ENCODE measurements around the gene MED13. TPM values are rescaled to one million over a fixed set of nuclear protein-coding genes. Genes with fewer than 3 reads are reported as not detected.

Gene MED13
- total and polyA plus RNA-seq, 5 donors from 2014 or later = 3.9 to 107 (median 5.9) TPM

GRCh38 chr17:61981323-61981722 lies 83.8 kb downstream of the MED13 start:
- peaks cover 77% of the 10 kb centered on the region for H3K36me3 ChIP-seq (ENCODE audit: control insufficient read depth, insufficient read depth, low read length)
- no peak overlapping the region for H3K27ac ChIP-seq (ENCODE audit: insufficient read depth, low read length, poor library complexity, severe bottlenecking)
- Mint-ChIP-seq H3K27me3 (no peaks in the 10 kb centered on the region), H3K9me3 (no peaks in the 10 kb centered on the region), H3K4me3 (no peak overlapping the region), H3K27ac (peak overlapping the region in 2 of 3 donors; percentile 8 to 45), H3K4me1 (peaks cover 18 to 24% (median 22%) of the 10 kb centered on the region in 4 donors), H3K36me3 (peaks cover 51% of the 10 kb centered on the region)
- no peaks in the 10 kb centered on the region for H3K9me3 ChIP-seq (ENCODE audit: control insufficient read depth in 2 of 2, low read length in 2 of 2)
- DNase-seq (no peak), ATAC-seq (ENCODE audit: low read depth in 2 of 2) (no peak)
- H3K4me3 ChIP-seq (ENCODE audit: low read depth, low read length) = no peak overlapping the region
- H3K27me3 ChIP-seq (ENCODE audit: control insufficient read depth, insufficient read depth, low read length) = no peaks in the 10 kb centered on the region
- no peaks in the 10 kb centered on the region for H3K4me1 ChIP-seq (ENCODE audit: control insufficient read depth, insufficient read depth, low read length, poor library complexity, severe bottlenecking)

- no peak overlapping the region for H3K27ac ChIP-seq (ENCODE audit: insufficient read depth, low read length, poor library complexity, severe bottlenecking)
- no peak for ATAC-seq (ENCODE audit: low read depth in 2 of 2)
- Mint-ChIP-seq H3K9me3 (no peaks in the 10 kb centered on the region), H3K4me1 (peaks cover 20 to 30% (median 25%) of the 10 kb centered on the region in 4 donors), H3K4me3 (peak overlapping the region in 1 of 4 donors; percentile 1), H3K27ac (peak overlapping the region in 1 of 3 donors; percentile 76), H3K27me3 (no peaks in the 10 kb centered on the region), H3K36me3 (peaks cover 50% of the 10 kb centered on the region)
- H3K4me3 ChIP-seq (ENCODE audit: low read depth, low read length) = no peak overlapping the region
- no peaks in the 10 kb centered on the region for H3K9me3 ChIP-seq (ENCODE audit: control insufficient read depth in 2 of 2, low read length in 2 of 2)
- no peaks in the 10 kb centered on the region for H3K27me3 ChIP-seq (ENCODE audit: control insufficient read depth, insufficient read depth, low read length)
- no peak for DNase-seq
- peaks cover 73% of the 10 kb centered on the region for H3K36me3 ChIP-seq (ENCODE audit: control insufficient read depth, insufficient read depth, low read length)
- no peaks in the 10 kb centered on the region for H3K4me1 ChIP-seq (ENCODE audit: control insufficient read depth, insufficient read depth, low read length, poor library complexity, severe bottlenecking)
Observed at GRCh38 chr17:61980535-61980934, 84.5 kb downstream of the MED13 start.

- H3K4me3 ChIP-seq (ENCODE audit: low read depth, low read length) = no peak overlapping the region
- peak overlapping the region; percentile 58 to 71 (median 67) for H3K27ac Mint-ChIP-seq
- ATAC-seq (ENCODE audit: low read depth in 2 of 2) (no peak), DNase-seq (no peak)
- peaks cover 41% of the 10 kb centered on the region for H3K36me3 Mint-ChIP-seq
- peaks cover 18 to 35% (median 26%) of the 10 kb centered on the region in 4 donors for H3K4me1 Mint-ChIP-seq
- no peaks in the 10 kb centered on the region for H3K27me3 ChIP-seq (ENCODE audit: control insufficient read depth, insufficient read depth, low read length)
- H3K36me3 ChIP-seq (ENCODE audit: control insufficient read depth, insufficient read depth, low read length) = peaks cover 53% of the 10 kb centered on the region
- no peaks in the 10 kb centered on the region for H3K27me3 Mint-ChIP-seq
- H3K27ac ChIP-seq (ENCODE audit: insufficient read depth, low read length, poor library complexity, severe bottlenecking) = no peak overlapping the region
- H3K4me3 Mint-ChIP-seq = no peak overlapping the region
- H3K4me1 ChIP-seq (ENCODE audit: control insufficient read depth, insufficient read depth, low read length, poor library complexity, severe bottlenecking) = no peaks in the 10 kb centered on the region
- no peaks in the 10 kb centered on the region for H3K9me3 ChIP-seq (ENCODE audit: control insufficient read depth in 2 of 2, low read length in 2 of 2)
- H3K9me3 Mint-ChIP-seq = no peaks in the 10 kb centered on the region
Observed at GRCh38 chr17:61974115-61974514, 91.0 kb downstream of the MED13 start.

GRCh38 chr17:61972311-61972710 lies 92.8 kb downstream of the MED13 start:
- no peak overlapping the region for H3K27ac ChIP-seq (ENCODE audit: insufficient read depth, low read length, poor library complexity, severe bottlenecking)
- no peaks in the 10 kb centered on the region for H3K4me1 ChIP-seq (ENCODE audit: control insufficient read depth, insufficient read depth, low read length, poor library complexity, severe bottlenecking)
- Mint-ChIP-seq H3K27me3 (no peaks in the 10 kb centered on the region), H3K9me3 (no peaks in the 10 kb centered on the region), H3K4me1 (peaks cover 22 to 28% (median 28%) of the 10 kb centered on the region in 4 donors), H3K27ac (no peak overlapping the region), H3K4me3 (no peak overlapping the region), H3K36me3 (peaks cover 35% of the 10 kb centered on the region)
- H3K36me3 ChIP-seq (ENCODE audit: control insufficient read depth, insufficient read depth, low read length) = peaks cover 61% of the 10 kb centered on the region
- DNase-seq (no peak), ATAC-seq (ENCODE audit: low read depth in 2 of 2) (no peak)
- no peaks in the 10 kb centered on the region for H3K9me3 ChIP-seq (ENCODE audit: control insufficient read depth in 2 of 2, low read length in 2 of 2)
- H3K27me3 ChIP-seq (ENCODE audit: control insufficient read depth, insufficient read depth, low read length) = no peaks in the 10 kb centered on the region
- H3K4me3 ChIP-seq (ENCODE audit: low read depth, low read length) = no peak overlapping the region

- Mint-ChIP-seq H3K4me1 (peaks cover 12 to 21% (median 14%) of the 10 kb centered on the region in 4 donors), H3K36me3 (peaks cover 29% of the 10 kb centered on the region), H3K4me3 (no peak overlapping the region), H3K9me3 (no peaks in the 10 kb centered on the region), H3K27me3 (no peaks in the 10 kb centered on the region), H3K27ac (peak overlapping the region in 1 of 3 donors; percentile 38)
- DNase-seq = no peak
- H3K27ac ChIP-seq (ENCODE audit: insufficient read depth, low read length, poor library complexity, severe bottlenecking) = no peak overlapping the region
- H3K9me3 ChIP-seq (ENCODE audit: control insufficient read depth in 2 of 2, low read length in 2 of 2) = no peaks in the 10 kb centered on the region
- ATAC-seq (ENCODE audit: low read depth in 2 of 2) = no peak
- no peaks in the 10 kb centered on the region for H3K4me1 ChIP-seq (ENCODE audit: control insufficient read depth, insufficient read depth, low read length, poor library complexity, severe bottlenecking)
- H3K27me3 ChIP-seq (ENCODE audit: control insufficient read depth, insufficient read depth, low read length) = no peaks in the 10 kb centered on the region
- peaks cover 76% of the 10 kb centered on the region for H3K36me3 ChIP-seq (ENCODE audit: control insufficient read depth, insufficient read depth, low read length)
- H3K4me3 ChIP-seq (ENCODE audit: low read depth, low read length) = no peak overlapping the region
Observed at GRCh38 chr17:61970030-61970429, 95.0 kb downstream of the MED13 start.

- no peak overlapping the region for H3K4me3 ChIP-seq (ENCODE audit: low read depth, low read length)
- H3K9me3 Mint-ChIP-seq = no peaks in the 10 kb centered on the region
- H3K27ac Mint-ChIP-seq = no peak overlapping the region
- ATAC-seq (ENCODE audit: low read depth in 2 of 2) = no peak
- no peak overlapping the region for H3K27ac ChIP-seq (ENCODE audit: insufficient read depth, low read length, poor library complexity, severe bottlenecking)
- H3K27me3 Mint-ChIP-seq = no peaks in the 10 kb centered on the region
- H3K4me1 ChIP-seq (ENCODE audit: control insufficient read depth, insufficient read depth, low read length, poor library complexity, severe bottlenecking) = no peaks in the 10 kb centered on the region
- no peak for DNase-seq
- no peak overlapping the region for H3K4me3 Mint-ChIP-seq
- H3K36me3 Mint-ChIP-seq = peaks cover 24% of the 10 kb centered on the region
- peaks cover 84% of the 10 kb centered on the region for H3K36me3 ChIP-seq (ENCODE audit: control insufficient read depth, insufficient read depth, low read length)
- no peaks in the 10 kb centered on the region for H3K9me3 ChIP-seq (ENCODE audit: control insufficient read depth in 2 of 2, low read length in 2 of 2)
- no peaks in the 10 kb centered on the region for H3K27me3 ChIP-seq (ENCODE audit: control insufficient read depth, insufficient read depth, low read length)
- peaks cover 4 to 11% (median 7%) of the 10 kb centered on the region in 4 donors for H3K4me1 Mint-ChIP-seq
Observed at GRCh38 chr17:61968757-61969156, 96.3 kb downstream of the MED13 start.

GRCh38 chr17:61967729-61968128 lies 97.3 kb downstream of the MED13 start:
- Mint-ChIP-seq H3K4me1 (peaks cover 6 to 11% (median 11%) of the 10 kb centered on the region in 4 donors), H3K36me3 (peaks cover 29% of the 10 kb centered on the region), H3K9me3 (no peaks in the 10 kb centered on the region), H3K27me3 (no peaks in the 10 kb centered on the region), H3K27ac (no peak overlapping the region), H3K4me3 (no peak overlapping the region)
- no peak overlapping the region for H3K4me3 ChIP-seq (ENCODE audit: low read depth, low read length)
- no peak for ATAC-seq (ENCODE audit: low read depth in 2 of 2)
- H3K27me3 ChIP-seq (ENCODE audit: control insufficient read depth, insufficient read depth, low read length) = no peaks in the 10 kb centered on the region
- no peaks in the 10 kb centered on the region for H3K4me1 ChIP-seq (ENCODE audit: control insufficient read depth, insufficient read depth, low read length, poor library complexity, severe bottlenecking)
- H3K9me3 ChIP-seq (ENCODE audit: control insufficient read depth in 2 of 2, low read length in 2 of 2) = no peaks in the 10 kb centered on the region
- no peak overlapping the region for H3K27ac ChIP-seq (ENCODE audit: insufficient read depth, low read length, poor library complexity, severe bottlenecking)
- DNase-seq = no peak
- peaks cover 92% of the 10 kb centered on the region for H3K36me3 ChIP-seq (ENCODE audit: control insufficient read depth, insufficient read depth, low read length)

- H3K9me3 ChIP-seq (ENCODE audit: control insufficient read depth in 2 of 2, low read length in 2 of 2) = no peaks in the 10 kb centered on the region
- ATAC-seq (ENCODE audit: low read depth in 2 of 2) (no peak), DNase-seq (no peak)
- H3K27ac Mint-ChIP-seq = peak overlapping the region in 1 of 3 donors; percentile 32
- peaks cover 6 to 13% (median 11%) of the 10 kb centered on the region in 4 donors for H3K4me1 Mint-ChIP-seq
- no peaks in the 10 kb centered on the region for H3K4me1 ChIP-seq (ENCODE audit: control insufficient read depth, insufficient read depth, low read length, poor library complexity, severe bottlenecking)
- peaks cover 29% of the 10 kb centered on the region for H3K36me3 Mint-ChIP-seq
- H3K36me3 ChIP-seq (ENCODE audit: control insufficient read depth, insufficient read depth, low read length) = peaks cover 91% of the 10 kb centered on the region
- no peak overlapping the region for H3K4me3 ChIP-seq (ENCODE audit: low read depth, low read length)
- no peak overlapping the region for H3K4me3 Mint-ChIP-seq
- H3K9me3 Mint-ChIP-seq = no peaks in the 10 kb centered on the region
- no peak overlapping the region for H3K27ac ChIP-seq (ENCODE audit: insufficient read depth, low read length, poor library complexity, severe bottlenecking)
- H3K27me3 Mint-ChIP-seq = no peaks in the 10 kb centered on the region
- H3K27me3 ChIP-seq (ENCODE audit: control insufficient read depth, insufficient read depth, low read length) = no peaks in the 10 kb centered on the region
Observed at GRCh38 chr17:61966191-61966590, 98.9 kb downstream of the MED13 start.
